ENCODE data around the gene USP22.

DNA sequence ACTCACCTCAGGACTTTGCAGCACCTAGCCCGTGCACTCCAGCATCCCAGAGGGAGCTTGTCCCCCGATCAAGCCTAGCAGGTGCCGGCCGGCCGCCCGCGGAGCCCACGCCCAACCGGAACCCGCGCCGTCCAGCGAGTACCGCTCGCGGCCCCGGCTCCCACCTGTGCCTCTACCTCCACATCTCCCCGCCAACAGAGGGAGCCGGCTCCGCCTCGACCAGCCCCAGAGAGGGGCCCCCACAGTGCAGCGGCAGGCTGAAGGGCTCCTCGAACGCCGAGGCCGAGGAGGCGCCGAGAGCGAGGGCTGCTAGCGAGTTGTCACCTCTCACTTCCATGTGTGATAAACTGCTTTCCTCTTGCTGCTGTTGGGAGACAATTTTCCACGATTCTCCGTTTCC lies 42.9 kb upstream of the USP22 start:
- TF ChIP-seq CTCF (IDR thresholded peaks at IDR 0.05), result no peak
- TF ChIP-seq POLR2A (IDR thresholded peaks at IDR 0.05), result no peak

Data from esophagus squamous epithelium (tissue), 4 donors.